ENCODE measurements around the gene MRAP2.

Gene MRAP2, protein sequence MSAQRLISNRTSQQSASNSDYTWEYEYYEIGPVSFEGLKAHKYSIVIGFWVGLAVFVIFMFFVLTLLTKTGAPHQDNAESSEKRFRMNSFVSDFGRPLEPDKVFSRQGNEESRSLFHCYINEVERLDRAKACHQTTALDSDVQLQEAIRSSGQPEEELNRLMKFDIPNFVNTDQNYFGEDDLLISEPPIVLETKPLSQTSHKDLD

GRCh38 chr6:84033523-84034451, at the start of gene MRAP2:
MRAP2 (plus strand) TSS chr6:84033772; CDS start chr6:84055319, 21,547 bp downstream.
- DNase-seq (ENCODE audit: low read depth in 2 of 2), result no peak

GRCh38 chr6:83984411-83984810, 49.2 kb upstream of the MRAP2 start:
- DNase-seq (ENCODE audit: low read depth in 2 of 2), result no peak

GRCh38 chr6:83985308-83985713, 48.3 kb upstream of the MRAP2 start:
- no peak for DNase-seq (ENCODE audit: low read depth in 2 of 2)

DNA sequence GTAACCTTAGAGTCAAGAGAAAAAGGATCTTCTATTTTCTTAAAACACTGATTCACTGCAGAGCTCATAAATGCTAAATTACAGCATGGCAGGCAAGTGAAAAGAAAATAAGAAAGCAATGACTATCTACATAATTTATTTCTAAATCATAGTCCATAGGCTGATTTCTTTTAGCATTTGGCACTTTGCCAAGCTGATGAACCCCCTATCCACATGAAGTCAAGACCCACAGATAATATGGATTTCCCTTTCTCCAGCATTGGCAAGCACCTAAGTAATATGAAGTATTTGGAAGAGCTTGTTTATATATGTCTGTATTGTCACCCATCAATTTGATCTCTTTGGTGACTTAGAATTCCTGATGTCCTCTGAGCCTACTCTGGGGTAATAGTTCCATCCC, 47.9 kb upstream of the MRAP2 start:
- no peak for DNase-seq (ENCODE audit: low read depth in 2 of 2)

GRCh38 chr6:83998021-83998584, 35.5 kb upstream of the MRAP2 start:
- DNase-seq (ENCODE audit: low read depth in 2 of 2), result no peak

DNA sequence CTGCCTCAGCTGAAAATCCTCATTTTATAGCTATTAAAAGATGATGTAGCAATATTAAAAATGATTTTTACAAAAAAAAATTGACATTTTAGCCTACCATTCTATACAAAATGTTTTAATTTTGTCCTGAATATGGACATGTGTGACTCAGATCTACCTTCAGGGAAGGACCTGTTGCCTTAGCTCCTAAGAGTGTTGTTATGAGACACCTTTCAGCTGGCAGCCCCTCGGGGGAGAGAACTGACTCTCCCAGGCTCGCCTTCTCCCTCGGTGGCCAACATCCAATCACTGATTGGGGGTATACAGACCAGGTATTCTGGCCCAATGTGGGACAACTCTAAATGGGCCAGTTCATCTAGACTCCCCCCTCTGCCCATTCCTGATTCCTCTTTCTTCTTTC, 32.5 kb upstream of the MRAP2 start:
- no peak for DNase-seq (ENCODE audit: low read depth in 2 of 2)

GRCh38 chr6:84002226-84002625, 31.3 kb upstream of the MRAP2 start:
- no peak for DNase-seq (ENCODE audit: low read depth in 2 of 2)

GRCh38 chr6:84003131-84003530, 30.4 kb upstream of the MRAP2 start:
- no peak for DNase-seq (ENCODE audit: low read depth in 2 of 2)

GRCh38 chr6:84003654-84004053, 29.9 kb upstream of the MRAP2 start:
- DNase-seq (ENCODE audit: low read depth in 2 of 2), result no peak

DNA sequence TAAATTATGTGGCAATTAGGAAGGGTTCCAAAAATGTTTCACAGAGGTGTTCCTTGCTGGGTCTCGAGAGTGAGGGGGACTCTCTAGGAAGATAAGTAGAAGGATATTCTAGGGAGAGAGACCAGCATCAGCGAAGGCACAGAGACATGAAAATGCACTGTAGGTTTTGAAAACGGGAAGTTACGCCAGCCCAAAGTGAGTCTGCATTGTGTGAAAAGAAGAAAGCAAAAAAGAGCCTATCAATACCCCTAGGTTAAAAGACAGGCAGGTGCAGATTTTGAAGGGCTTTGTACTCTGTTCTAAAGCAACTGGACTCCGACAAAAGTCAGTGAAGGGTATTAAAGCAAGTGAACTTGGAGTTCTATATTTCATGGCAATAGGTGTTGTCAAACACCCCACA, 25.7 kb upstream of the MRAP2 start:
- no peak for DNase-seq (ENCODE audit: low read depth in 2 of 2)

- DNase-seq (ENCODE audit: low read depth in 2 of 2), result no peak
Measured at GRCh38 chr6:84013354-84013753, 20.2 kb upstream of the MRAP2 start.

- no peak for DNase-seq (ENCODE audit: low read depth in 2 of 2)
Measured at GRCh38 chr6:84013931-84014330, 19.6 kb upstream of the MRAP2 start.

DNA sequence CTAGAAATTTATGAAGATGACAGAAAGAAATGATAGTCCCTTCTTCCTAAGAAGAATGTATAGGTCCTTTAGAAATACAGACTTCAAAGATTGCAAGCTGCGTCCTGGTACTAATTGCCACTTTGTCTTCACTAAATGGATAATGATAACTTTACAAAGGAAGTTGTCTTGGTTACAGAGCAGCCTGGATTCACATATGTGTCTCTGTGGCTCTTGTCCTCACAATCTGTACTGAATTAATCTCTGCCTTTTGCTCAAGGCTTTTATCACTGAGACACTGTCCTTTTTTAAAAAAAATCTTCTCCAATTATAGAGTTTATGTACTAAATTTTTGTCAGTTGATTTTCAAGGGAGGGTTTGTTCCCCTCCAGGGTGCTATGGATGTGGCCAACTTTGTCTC, 17.5 kb upstream of the MRAP2 start:
- DNase-seq (ENCODE audit: low read depth in 2 of 2), result no peak

DNA sequence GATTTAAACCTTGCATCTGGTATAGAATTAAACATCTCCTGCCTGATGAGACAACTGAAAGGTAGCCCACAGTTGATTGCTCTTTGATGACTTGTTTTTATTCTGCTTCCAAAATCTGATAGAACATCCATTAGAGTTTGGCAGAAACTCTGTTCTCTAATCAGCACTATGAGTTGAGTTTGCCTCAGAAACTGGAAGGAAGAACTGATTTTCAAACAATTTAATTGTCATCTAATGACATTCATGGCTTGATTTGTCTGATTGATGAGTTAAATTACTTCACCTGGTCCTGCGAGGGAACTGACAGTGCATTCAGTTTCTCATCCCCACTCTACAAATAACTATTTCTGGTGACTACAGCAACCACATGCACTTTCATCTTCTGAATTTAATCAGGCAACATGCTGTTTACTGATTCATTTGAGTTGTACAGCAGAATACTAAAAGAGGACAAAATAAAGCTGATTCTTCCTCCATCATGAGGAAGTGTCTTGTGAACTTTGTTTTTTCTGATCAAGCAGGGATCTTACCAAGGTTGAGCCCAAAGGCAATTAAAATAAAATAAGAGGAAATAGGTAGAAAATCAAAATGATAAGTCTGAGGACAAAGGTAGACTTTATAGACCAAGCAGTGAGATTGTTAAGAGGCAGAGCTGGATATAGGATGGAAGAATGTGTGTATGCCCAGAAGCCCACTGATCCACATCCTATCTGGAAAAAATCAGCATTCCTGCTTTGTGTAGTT, 15.7 kb upstream of the MRAP2 start:
- DNase-seq (ENCODE audit: low read depth in 2 of 2), result no peak

- DNase-seq (ENCODE audit: low read depth in 2 of 2), result no peak
Measured at GRCh38 chr6:84018453-84019061, 15.0 kb upstream of the MRAP2 start.

DNA sequence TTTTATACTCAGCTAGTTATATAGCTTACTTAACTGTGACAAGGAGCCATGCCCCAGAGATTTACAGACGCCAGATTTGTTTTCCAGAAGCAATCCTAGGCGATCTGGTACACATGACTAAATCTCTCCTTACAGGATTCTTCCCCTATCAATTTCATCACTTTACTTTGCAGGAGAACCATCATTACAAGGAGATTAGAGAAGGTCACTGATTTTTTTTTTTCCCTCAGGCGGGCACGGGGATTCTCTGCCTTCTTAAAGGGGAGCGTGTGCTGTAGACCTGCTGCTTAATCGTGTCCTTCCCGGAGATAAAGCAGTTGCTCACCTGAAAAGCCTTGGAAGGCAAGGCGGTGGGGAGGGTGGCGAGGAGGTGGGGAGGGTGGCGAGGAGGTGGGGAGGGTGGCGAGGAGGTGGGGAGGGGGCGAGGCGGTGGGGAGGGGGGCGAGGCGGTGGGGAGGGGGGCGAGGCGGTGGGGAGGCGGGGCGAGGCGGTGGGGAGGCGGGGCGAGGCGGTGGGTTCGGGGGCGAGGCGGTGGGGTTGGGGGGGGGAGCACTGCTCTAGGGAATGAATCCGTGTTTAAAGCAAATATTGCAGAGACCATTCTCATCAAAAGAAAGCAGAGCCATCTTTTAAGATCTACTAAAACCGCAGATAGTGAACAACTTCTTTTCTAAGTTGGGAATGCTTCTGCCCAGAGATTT, 14.3 kb upstream of the MRAP2 start:
- DNase-seq (ENCODE audit: low read depth in 2 of 2), result no peak

DNA sequence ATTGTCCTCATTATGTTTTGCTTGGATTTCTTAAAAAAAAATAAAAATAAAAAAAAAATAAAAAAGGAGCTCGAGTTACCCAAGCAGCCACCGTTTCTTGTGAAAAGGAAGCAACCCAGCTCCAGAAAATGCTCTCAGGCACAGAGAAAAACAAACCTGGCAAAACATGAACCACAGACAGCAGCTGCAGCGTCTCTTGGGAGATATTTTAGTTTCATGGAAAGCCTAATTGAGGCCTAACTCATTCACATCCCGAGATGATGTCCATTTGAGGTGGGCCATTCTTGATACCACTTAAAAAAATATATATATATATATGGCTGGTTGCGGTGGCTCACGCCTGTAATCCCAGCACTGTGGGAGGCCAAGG, 13.7 kb upstream of the MRAP2 start:
- DNase-seq (ENCODE audit: low read depth in 2 of 2), result no peak

- no peak for DNase-seq (ENCODE audit: low read depth in 2 of 2)
Measured at GRCh38 chr6:84021625-84022024, 11.9 kb upstream of the MRAP2 start.

GRCh38 chr6:84026721-84027164, 6.8 kb upstream of the MRAP2 start:
- no peak for DNase-seq (ENCODE audit: low read depth in 2 of 2)

DNA sequence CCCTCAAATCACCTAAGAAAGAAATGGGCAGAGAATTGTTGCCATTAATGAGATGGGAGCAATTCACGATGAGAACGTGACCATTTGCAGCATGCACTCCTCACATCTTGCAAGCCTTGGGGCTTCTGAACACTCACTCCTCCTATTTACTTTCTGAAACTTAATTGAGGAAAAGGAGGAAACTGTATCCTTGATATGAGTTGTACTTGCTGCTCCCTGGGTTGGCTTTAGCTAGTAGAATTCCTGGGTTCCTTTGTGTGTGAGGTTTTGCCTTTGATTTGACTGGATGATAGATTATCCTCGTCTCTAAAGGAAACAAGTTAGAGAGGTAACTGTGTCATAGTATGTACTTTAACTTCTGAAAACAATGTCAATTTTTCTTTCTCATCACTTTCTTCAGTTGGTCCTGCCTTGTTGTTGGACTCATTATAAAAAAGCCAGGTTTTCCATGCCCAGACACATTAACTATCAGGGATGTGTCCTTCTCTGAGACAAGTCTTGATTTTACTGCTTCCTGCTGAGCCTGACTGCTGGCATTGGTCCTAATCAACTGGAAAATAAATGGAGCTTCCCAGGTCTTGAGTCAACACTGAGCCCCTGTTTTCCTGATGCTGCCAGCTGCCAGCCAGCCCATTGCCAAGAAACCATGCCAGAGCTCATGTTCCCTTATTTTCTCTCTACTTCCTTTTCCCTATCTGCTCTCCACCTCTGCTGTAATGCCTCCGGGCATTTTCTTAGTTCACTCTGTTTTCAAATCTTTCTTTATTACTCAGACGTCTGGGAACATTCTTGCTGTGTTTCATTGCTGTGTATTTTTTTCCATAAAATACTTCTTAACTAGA, 6.0 kb upstream of the MRAP2 start:
- no peak for DNase-seq (ENCODE audit: low read depth in 2 of 2)

Data from stimulated activated CD8-positive, alpha-beta memory T cell treated with anti-CD3 and anti-CD28 coated beads, Interleukin-15, amount 100 ng/mL, for 48 hours (primary cell).